Bronchial epithelial cell (primary cell): ENCODE measurements around the gene SYNRG. TPM values are rescaled to one million over a fixed set of nuclear protein-coding genes. Genes with fewer than 3 reads are reported as not detected.

ENCODE experiments used
- DNase-seq: peaks from one replicate; pipeline ENCODE4 v3.0.0-alpha.2; 2010; ENCODE audit warnings: low read depth
- FAIRE-seq: peaks from 2 replicates; lab custom pipeline; 2011; peaks lifted over from hg19 to GRCh38; lab: Jason Lieb, UNC
- H3K27me3 ChIP-seq: 2 replicates; pipeline ENCODE4 v1.5.1; 2011; ENCODE audit warnings: low read length; ENCODE audit not compliant: control insufficient read depth, insufficient read depth
- H3K36me3 ChIP-seq: 2 replicates; pipeline ENCODE4 v1.5.1; 2011; ENCODE audit warnings: low read length; ENCODE audit not compliant: control insufficient read depth, insufficient read depth
- H3K4me3 ChIP-seq: 2 replicates; pipeline ENCODE4 v1.5.1; 2011; ENCODE audit warnings: mild to moderate bottlenecking, low read depth, low read length, control low read depth
- CTCF ChIP-seq: IDR thresholded peaks from 2 replicates; pipeline ENCODE4 v1.5.1; 2011; ENCODE audit warnings: mild to moderate bottlenecking, moderate library complexity, low read length, control low read depth, inconsistent platforms; ENCODE audit not compliant: insufficient read depth, severe bottlenecking
- total RNA-seq: library from RNA; depleted of rRNA; stranded (reverse); fragments of >200 nt; gene quantifications from 2 replicates; pipeline ENCODE4 v1.2.1, GENCODE V29; 2014

The SYNRG gene
- total RNA-seq, 1 donor from 2014 or later: 4.7 TPM

- Histone ChIP-seq H3K4me3 (no peak overlapping the region), H3K36me3 (peaks cover 7% of the 10 kb centered on the region), H3K27me3 (no peaks in the 10 kb centered on the region)
- FAIRE-seq (no peak), DNase-seq (no peak)
- no peak for TF ChIP-seq CTCF
Measured at GRCh38 chr17:37479025-37479424, 130.2 kb downstream of the SYNRG start.

GRCh38 chr17:37478187-37478586 is 131.0 kb downstream of the SYNRG start:
- TF ChIP-seq CTCF: no peak
- Histone ChIP-seq H3K4me3 (no peak overlapping the region), H3K27me3 (no peaks in the 10 kb centered on the region), H3K36me3 (peaks cover 7% of the 10 kb centered on the region)
- DNase-seq (peak; percentile 64), FAIRE-seq (no peak)

- Histone ChIP-seq H3K4me3 (no peak overlapping the region), H3K27me3 (no peaks in the 10 kb centered on the region), H3K36me3 (peaks cover 8% of the 10 kb centered on the region)
- DNase-seq (peak; percentile 78), FAIRE-seq (no peak)
- TF ChIP-seq CTCF: no peak
Measured at GRCh38 chr17:37476431-37477120, 132.6 kb downstream of the SYNRG start.

GRCh38 chr17:37475731-37476420 is 133.3 kb downstream of the SYNRG start:
- Histone ChIP-seq H3K4me3 (no peak overlapping the region), H3K27me3 (no peaks in the 10 kb centered on the region), H3K36me3 (peaks cover 8% of the 10 kb centered on the region)
- no peak for TF ChIP-seq CTCF
- DNase-seq (no peak), FAIRE-seq (no peak)

GRCh38 chr17:37470181-37470580 is 139.0 kb downstream of the SYNRG start:
- H3K27me3 ChIP-seq: no peaks in the 10 kb centered on the region
- H3K36me3 ChIP-seq: peaks cover 7% of the 10 kb centered on the region
- H3K4me3 ChIP-seq: no peak overlapping the region
- FAIRE-seq (no peak), DNase-seq (no peak)
- no peak for TF ChIP-seq CTCF
